GM12892 (cell line): ENCODE data around the gene NME7.
"Not testable (repeated sequence)": the region's sequence is repeated elsewhere in the genome, so short reads cannot be mapped to it uniquely, and the experiment has no call there.

Experiments
- DNase-seq: peaks from one replicate; pipeline ENCODE4 v3.0.0; 2011; ENCODE audit not compliant: insufficient read length
- FAIRE-seq: peaks from 2 replicates; lab custom pipeline; 2011; peaks lifted over from hg19 to GRCh38; lab: Jason Lieb, UNC
- POLR2A ChIP-seq: IDR thresholded peaks from 2 replicates; pipeline ENCODE4 v1.6.1; 2011; ENCODE audit warnings: low read depth, low read length, control low read depth
- POLR2AphosphoS5 ChIP-seq: IDR thresholded peaks from 2 replicates; pipeline ENCODE4 v1.6.1; 2011; ENCODE audit warnings: low read depth, low read length, control low read depth
- TAF1 ChIP-seq: IDR thresholded peaks from 2 replicates; pipeline ENCODE4 v1.6.1; 2011; ENCODE audit warnings: low read depth, mild to moderate bottlenecking, control low read depth, low read length, borderline replicate concordance

The NME7 gene

GRCh38 chr1:169129109-169129784, 238.3 kb downstream of the NME7 start:
- no peak for TF ChIP-seq POLR2AphosphoS5
- no peak for TF ChIP-seq TAF1
- TF ChIP-seq POLR2A, result no peak
- no peak for DNase-seq
- FAIRE-seq, result no peak

GRCh38 chr1:169128562-169128961, 239.0 kb downstream of the NME7 start:
- TF ChIP-seq TAF1, result no peak
- no peak for TF ChIP-seq POLR2AphosphoS5
- TF ChIP-seq POLR2A, result no peak
- FAIRE-seq, result no peak
- DNase-seq, result no peak

GRCh38 chr1:169127305-169127704, 240.3 kb downstream of the NME7 start:
- no peak for FAIRE-seq
- TF ChIP-seq POLR2A, result no peak
- no peak for TF ChIP-seq POLR2AphosphoS5
- TF ChIP-seq TAF1, result no peak
- DNase-seq, result no peak

GRCh38 chr1:169126335-169126734, 241.3 kb downstream of the NME7 start:
- DNase-seq, result no peak
- no peak for TF ChIP-seq POLR2A
- no peak for TF ChIP-seq POLR2AphosphoS5
- TF ChIP-seq TAF1, result no peak
- no peak for FAIRE-seq

- not testable (repeated sequence) for DNase-seq, FAIRE-seq
Observed at GRCh38 chr1:169125597-169125996, 242.0 kb downstream of the NME7 start.

GRCh38 chr1:169124459-169124858, 243.1 kb downstream of the NME7 start:
- TF ChIP-seq POLR2A (no peak), POLR2AphosphoS5 (no peak), TAF1 (no peak)
- FAIRE-seq, result peak; percentile 36
- DNase-seq, result no peak

GRCh38 chr1:169122976-169123375, 244.6 kb downstream of the NME7 start:
- FAIRE-seq (peak; percentile 80), DNase-seq (no peak)
- TF ChIP-seq TAF1 (no peak), POLR2A (no peak), POLR2AphosphoS5 (no peak)

GRCh38 chr1:169121146-169121923, 246.3 kb downstream of the NME7 start:
- FAIRE-seq (no peak), DNase-seq (no peak)
- no peak for TF ChIP-seq TAF1
- TF ChIP-seq POLR2AphosphoS5, result no peak
- no peak for TF ChIP-seq POLR2A

GRCh38 chr1:169120066-169120465, 247.5 kb downstream of the NME7 start:
- DNase-seq (no peak), FAIRE-seq (no peak)
- TF ChIP-seq TAF1, result no peak
- TF ChIP-seq POLR2AphosphoS5, result no peak

- DNase-seq (no peak), FAIRE-seq (no peak)
- TF ChIP-seq POLR2AphosphoS5, result no peak
- TF ChIP-seq TAF1, result no peak
- TF ChIP-seq POLR2A, result no peak
Observed at GRCh38 chr1:169119405-169119804, 248.2 kb downstream of the NME7 start.

- no peak for FAIRE-seq
- no peak for TF ChIP-seq POLR2A
- TF ChIP-seq POLR2AphosphoS5, result no peak
- no peak for TF ChIP-seq TAF1
- no peak for DNase-seq
Observed at GRCh38 chr1:169118227-169118626, 249.4 kb downstream of the NME7 start.

GRCh38 chr1:169117599-169117998, 250.0 kb downstream of the NME7 start:
- TF ChIP-seq POLR2A (no peak), POLR2AphosphoS5 (no peak), TAF1 (no peak)
- DNase-seq (no peak), FAIRE-seq (no peak)
